Activated CD8-positive, alpha-beta memory T cell treated with anti-CD3 and anti-CD28 coated beads for 4 hours (primary cell): ENCODE data around the gene DBT.
"Not testable (repeated sequence)": the region's sequence is repeated elsewhere in the genome, so short reads cannot be mapped to it uniquely, and the experiment has no call there.

Source experiments
- DNase-seq, 2 donors: peaks; one replicate each; pipeline ENCODE4 v3.0.0-alpha.2; 2020; ENCODE audit warnings: low read depth in 2 of 2

DBT gene

DNA sequence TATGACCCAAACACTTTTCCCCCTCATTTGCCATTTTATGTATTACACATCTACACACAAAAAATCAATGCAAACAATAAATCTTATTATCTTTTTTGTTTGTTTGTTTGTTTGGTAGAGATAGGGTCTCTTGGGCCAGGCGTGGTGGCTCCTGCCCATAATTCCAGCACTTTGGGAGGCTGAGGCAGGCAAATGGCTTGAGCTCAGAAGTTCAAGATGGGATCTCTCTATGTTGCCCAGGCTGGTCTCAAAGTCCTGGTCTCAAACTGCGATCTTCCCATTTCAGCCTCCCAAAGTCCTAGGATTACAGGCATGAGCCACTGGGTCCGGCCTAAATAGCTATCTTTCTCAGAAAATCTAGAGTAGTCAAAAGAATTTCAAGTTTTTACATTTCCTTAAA is 1.2 kb upstream of the DBT start:
- DNase-seq, result no peak

- no peak for DNase-seq
Observed at GRCh38 chr1:100250264-100250663, 630 bp upstream of the DBT start.

DNA sequence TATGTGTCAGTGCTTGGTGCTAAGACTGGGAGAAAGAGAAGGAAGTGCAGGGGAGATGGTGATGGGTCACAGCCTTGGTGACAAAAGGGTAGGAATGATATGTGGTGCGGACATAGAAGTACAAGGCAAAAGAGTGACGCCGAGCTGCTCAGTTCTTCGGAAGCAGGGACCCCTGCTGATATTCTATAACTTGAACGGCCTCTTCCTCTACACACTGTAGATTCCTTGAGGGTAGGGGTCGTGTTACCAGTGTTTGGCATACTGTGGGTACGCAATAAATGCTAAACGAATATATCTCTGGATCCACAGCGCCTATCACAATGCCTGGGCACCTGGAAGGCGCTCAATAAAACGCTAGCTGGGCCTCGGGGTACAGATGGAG is 488 bp downstream of the DBT start:
- no peak for DNase-seq

- DNase-seq, result no peak
Observed at GRCh38 chr1:100246738-100247137, 2.9 kb downstream of the DBT start.

DNA sequence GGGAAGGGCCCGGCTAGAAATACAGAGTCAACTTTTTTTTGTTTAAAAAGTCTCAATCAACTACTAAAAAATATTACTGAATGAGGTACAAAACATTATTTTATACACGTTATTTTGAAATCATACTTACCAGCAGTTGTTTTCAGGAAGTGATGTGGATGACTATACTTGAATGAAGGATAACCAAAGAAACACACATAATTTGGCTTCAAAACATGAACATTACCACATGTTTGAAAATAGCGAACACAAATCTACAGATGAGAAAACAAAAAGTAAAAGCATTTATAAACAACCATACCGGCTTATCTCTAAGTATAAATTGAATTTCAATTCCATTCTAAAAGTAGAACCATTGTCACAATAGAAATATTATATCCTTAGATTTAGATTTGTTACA is 9.0 kb downstream of the DBT start:
- no peak for DNase-seq

DNA sequence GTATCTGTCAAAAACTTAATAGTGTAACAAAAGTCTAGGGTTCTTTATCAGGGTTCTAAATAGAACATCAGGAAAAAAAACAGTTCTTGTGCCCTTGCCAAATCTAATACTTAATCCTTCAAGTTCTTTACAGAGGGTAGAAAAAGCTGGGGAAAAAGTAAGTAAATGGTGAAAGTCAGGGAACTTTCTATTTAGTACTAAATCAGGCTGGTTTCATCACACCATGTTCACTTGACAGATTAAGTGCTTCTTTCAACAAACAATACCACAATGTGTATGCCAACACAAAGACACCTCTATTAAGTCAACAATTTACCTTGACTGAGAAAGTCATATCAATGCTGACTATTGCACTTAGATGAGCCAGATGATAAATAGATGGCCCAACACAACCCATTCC is 9.7 kb downstream of the DBT start:
- no peak for DNase-seq

DNA sequence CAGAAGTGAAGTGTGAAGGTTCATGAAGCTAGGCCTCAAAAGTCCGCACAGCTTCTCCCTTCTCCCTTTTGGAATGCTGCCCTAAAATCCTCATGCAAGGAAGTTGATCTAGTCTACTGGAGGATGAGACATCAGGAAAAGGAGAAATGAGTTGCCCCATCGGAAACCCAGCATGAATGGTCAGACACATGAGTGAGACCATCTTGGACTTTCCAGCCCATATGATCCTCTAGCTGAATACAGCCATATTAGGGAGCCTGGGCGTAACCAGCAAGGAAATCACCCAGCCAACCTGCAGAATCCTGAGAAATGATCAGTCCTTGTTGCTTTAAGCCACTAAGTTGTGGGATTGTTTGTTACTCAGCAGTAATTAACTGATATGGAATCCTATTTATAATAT is 12.5 kb downstream of the DBT start:
- DNase-seq, result no peak

- no peak for DNase-seq
Observed at GRCh38 chr1:100234432-100234831, 15.2 kb downstream of the DBT start.

GRCh38 chr1:100233566-100233965 is 16.1 kb downstream of the DBT start:
- DNase-seq, result not testable (repeated sequence)

GRCh38 chr1:100232156-100232555 is 17.5 kb downstream of the DBT start:
- no peak for DNase-seq

GRCh38 chr1:100231721-100232120 is 17.9 kb downstream of the DBT start:
- DNase-seq, result no peak

DNA sequence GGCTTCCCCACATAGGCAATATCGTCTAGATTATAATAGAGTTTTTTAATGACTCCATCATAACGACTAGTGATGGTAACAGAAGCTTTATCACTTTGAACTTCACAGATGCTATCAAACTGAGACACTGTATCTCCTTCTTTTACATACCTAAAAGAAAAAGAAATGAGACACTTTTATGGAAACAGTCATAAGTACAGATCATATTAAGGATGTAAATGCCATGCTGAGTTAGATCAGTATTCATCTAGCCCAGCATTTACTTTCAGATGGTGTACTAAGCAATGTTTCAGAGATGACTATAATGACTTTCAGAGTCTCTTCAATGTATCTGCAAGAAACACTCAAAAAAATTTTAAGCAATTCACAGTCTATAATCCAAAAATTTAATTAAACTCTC is 18.9 kb downstream of the DBT start:
- no peak for DNase-seq

DNA sequence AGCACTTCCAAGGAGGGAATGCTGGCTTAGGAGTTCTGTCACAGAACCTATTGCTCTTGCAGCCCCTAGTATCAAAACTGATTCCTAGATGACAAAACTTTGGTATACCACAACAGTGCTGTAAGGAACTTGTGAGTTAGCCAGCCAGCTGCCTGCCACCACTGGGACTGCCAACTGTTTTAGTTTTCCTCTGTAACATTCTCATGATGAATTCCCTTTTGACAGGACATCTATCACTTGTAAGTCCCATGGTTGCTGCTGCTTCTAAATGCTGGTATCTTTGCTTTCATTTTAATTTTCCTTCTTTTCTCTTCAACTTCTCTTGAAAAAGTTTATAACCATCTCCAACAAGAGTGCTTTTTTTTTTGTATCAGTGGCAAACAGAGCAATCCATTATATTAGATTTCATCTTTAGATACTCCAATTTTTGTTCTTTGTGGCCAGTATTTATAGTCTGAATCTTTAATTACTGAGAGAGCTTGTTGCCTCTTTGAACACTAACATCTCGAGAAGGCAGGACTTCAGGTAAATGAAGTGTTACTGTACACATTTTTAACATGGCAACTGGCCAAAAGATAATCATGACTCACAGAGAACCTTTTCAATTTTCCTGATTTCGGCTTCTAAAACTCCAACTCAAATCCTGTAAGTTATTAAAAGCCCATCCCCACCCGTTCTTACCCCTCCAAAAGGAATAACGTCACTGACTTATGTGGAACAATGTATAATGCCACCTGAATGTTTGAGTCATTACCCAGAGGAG is 19.8 kb downstream of the DBT start:
- DNase-seq, result no peak

GRCh38 chr1:100222428-100222827 is 27.2 kb downstream of the DBT start:
- no peak for DNase-seq

DNA sequence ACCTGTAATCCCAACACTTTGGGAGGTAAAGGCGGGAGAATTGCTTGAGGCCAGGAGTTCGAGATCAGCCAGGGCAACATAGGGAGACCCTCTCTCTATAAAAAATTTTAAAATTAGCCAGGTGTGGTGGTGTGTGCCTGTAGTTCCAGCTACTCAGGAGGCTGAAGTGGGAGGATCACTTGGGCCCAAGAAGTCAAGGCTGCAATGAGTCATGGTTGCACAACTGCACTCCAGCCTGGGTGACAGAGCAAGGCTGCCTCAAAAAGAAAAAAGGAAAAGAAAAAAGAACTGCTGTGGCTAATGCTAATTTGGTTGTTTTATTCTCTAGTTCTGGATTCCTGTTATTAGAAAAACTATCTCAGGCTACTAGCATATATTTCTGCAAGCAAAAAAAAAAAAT is 29.8 kb downstream of the DBT start:
- no peak for DNase-seq

- DNase-seq, result no peak
Observed at GRCh38 chr1:100219457-100219856, 30.2 kb downstream of the DBT start.

GRCh38 chr1:100217834-100218233 is 31.8 kb downstream of the DBT start:
- DNase-seq, result no peak

DNA sequence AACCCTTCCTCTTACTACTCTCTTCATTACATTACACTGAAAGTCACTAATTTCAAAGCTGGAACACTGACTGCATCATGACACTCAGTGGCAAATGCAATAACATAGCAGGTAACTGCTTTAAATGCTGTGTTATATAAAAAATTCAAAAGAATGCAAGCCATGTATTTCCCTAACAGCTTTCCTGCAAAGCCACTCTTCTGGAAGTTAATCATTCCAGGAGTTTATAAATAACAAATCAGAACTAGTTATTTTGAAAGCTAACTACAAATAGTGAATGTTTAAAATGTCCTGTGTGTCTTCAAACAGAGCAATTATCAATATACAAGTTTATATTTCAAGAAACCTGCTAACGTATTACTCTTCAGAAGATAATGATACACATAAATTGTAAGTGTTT is 34.5 kb downstream of the DBT start:
- no peak for DNase-seq

DNA sequence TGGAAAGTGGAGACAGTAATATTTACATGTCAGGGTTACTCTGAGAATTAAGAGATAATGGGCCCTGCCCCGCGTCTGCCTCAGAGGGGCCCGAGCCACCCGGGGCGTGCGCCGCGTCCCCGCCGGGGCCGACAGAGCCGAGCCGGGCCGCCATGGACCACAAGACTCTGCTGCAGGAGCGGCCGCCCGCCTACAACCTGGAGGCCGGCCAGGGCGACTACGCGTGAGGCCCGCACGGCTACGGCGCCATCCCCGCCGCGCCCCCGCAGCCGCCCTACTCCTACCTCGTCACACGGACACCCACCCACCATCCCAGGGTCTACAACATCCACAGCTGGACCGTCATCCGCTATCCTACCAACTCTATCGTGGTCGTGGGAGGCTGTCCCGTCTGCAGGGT is 36.5 kb downstream of the DBT start:
- DNase-seq, result no peak

- DNase-seq, result no peak
Observed at GRCh38 chr1:100206301-100206700, 43.3 kb downstream of the DBT start.

DNA sequence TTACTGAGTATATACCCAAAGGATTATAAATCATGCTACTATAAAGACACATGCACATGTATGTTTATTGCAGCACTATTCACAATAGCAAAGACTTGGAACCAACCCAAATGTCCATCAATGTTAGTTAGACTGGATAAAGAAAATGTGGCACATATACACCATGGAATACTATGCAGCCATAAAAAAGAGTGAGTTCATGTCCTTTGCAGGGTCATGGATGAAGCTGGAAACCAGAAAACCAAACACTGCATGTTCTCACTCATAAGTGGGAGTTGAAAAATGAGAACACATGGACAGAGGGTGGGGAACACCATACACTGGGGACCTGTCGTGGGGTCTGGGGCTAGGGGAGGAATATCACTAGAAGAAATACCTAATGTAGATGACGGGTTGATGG is 44.0 kb downstream of the DBT start:
- not testable (repeated sequence) for DNase-seq

DNA sequence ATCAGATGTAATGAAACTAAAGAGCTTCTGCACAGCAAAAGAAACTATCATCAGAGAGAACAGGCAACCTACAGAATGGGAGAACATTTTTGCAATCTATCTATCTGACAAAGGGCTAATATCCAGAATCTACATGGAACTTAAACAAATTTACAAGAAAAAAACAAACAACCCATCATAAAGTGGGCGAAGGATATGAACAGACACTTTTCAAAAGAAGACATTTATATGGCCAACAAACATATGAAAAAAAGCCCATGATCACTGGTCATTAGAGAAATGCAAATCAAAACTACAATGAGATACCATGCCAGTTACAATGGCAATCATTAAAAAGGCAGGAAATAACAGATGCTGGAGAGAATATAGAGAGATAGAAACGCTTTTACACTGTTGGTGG is 44.5 kb downstream of the DBT start:
- not testable (repeated sequence) for DNase-seq

- not testable (repeated sequence) for DNase-seq
Observed at GRCh38 chr1:100202703-100203102, 46.9 kb downstream of the DBT start.

DNA sequence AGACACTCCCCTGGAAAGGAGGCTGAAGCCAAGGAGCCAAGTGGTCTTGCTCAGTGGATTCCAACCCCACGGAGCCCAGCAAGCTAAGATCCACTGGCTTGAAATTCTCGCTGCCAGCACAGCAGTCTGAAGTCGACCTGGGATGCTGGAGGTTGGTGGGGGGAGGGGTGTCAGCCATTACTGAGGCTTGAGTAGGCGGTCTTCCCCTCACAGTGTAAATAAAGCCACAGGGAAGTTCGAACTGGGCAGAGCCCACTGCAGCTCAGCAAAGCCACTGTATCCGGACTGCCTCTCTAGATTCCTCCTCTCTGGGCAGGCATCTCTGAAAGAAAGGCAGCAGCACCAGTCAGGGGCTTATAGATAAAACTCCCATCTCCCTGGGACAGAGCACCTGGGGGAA is 49.6 kb downstream of the DBT start:
- DNase-seq, result not testable (repeated sequence)
